ENCODE measurements around the gene ZSCAN1. TPM values are rescaled to one million over a fixed set of nuclear protein-coding genes. Genes with fewer than 3 reads are reported as not detected.

ZSCAN1 gene
- total RNA-seq, 2 donors from 2014 or later: not detected

DNA sequence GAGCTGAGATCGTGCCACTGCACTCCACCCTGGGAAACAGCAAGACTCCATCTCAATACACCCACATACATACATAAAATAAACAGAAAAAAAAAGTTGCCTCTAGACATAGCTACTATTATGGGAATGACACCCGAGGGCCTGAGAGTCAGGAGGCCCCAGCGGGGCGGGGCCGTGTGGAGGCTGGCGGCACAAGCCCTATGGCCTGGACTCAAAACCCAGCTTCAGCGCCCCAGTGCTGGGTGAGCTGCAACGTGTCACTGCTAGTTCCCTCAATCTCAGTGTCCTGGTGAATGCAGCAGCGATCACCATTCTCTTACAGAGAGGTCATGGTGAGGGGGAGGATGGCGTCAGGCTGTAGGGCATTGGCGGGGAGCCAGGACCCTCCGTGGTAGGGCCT lies 9.2 kb upstream of the ZSCAN1 start:
- peaks cover 33 to 35% of the 10 kb centered on the region in 2 donors for H3K36me3 Mint-ChIP-seq
- DNase-seq (ENCODE audit: low spot score in 2 of 2) (no peak), ATAC-seq (no peak)
- H3K9me3 Mint-ChIP-seq: peaks cover 25 to 28% of the 10 kb centered on the region in 2 donors
- H3K27ac Mint-ChIP-seq: no peak overlapping the region

DNA sequence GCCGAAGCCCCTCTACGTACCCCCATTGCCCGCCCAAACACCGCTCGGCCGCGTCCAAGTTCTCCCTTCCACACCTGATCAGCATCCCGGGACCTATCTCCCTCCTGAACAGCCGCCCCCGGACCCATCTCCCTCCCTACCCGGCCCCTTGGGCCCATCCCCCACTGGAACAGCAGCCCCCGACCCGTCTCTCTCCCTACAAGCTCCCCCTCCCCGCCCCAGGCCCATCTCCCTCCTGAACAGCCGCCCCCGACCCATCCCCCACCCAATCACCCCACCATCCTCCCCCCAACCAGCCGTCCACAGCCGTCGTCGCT lies 610 bp downstream of the ZSCAN1 start:
- peaks cover 31 to 32% of the 10 kb centered on the region in 2 donors for H3K9me3 Mint-ChIP-seq
- H3K36me3 Mint-ChIP-seq: peaks cover 39 to 41% of the 10 kb centered on the region in 2 donors
- ATAC-seq: no peak
- H3K27ac Mint-ChIP-seq: no peak overlapping the region
- no peak for DNase-seq (ENCODE audit: low spot score in 2 of 2)

DNA sequence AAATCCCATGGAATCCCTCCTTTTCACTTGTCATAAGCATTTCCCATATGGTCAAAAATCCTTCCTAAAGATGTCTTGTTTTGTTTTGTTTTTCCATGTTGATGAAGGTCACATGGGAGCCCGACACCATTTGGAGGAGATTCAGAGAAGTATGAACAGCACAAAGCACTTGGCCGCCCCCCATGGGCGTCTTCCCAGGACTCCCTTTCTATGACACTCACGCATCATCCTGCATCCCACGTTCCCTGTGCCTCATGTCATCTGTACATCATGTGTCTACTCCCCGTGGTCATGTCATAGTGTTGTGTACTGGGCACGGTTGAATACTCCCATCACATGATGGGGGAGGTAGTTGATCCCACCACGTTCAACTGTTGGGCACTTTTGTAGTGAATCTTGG lies 2.0 kb downstream of the ZSCAN1 start:
- no peak for DNase-seq (ENCODE audit: low spot score in 2 of 2)
- no peak for ATAC-seq
- peaks cover 33 to 34% of the 10 kb centered on the region in 2 donors for H3K9me3 Mint-ChIP-seq
- H3K27ac Mint-ChIP-seq: no peak overlapping the region
- H3K36me3 Mint-ChIP-seq: peaks cover 45 to 51% of the 10 kb centered on the region in 2 donors

DNA sequence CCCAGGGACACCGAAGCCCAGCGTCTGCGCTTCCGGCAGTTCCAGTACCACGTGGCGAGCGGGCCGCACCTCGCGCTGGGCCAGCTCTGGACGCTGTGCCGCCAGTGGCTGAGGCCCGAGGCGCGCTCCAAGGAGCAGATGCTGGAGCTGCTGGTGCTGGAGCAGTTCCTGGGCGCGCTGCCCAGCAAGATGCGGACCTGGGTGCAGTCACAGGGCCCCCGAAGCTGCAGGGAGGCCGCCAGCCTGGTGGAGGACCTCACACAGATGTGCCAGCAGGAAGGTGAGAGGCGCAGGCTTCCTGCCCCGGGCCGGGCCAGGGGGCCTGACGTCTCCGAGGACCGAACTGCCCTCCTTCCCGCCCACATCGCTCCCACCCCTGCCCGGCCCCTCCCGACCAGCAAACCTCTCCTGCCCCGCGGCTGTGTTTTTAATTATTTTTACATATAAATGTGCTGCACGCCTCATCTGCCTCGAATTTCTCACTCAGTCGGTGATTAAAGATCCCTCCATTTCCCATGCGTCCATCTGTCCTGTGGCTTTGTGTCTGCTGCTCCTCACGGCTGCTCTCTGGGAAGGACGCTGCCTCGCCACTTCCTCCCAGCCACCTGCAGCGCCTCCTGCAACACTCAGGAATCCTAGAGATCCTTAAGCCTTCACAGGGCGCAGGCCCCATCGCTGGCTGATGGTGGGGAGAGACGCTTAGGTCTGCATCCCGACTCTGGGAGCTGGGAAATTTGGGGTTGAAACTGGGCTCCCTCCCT lies 4.3 kb downstream of the ZSCAN1 start:
- peaks cover 58 to 65% of the 10 kb centered on the region in 2 donors for H3K36me3 Mint-ChIP-seq
- no peak for DNase-seq (ENCODE audit: low spot score in 2 of 2)
- H3K9me3 Mint-ChIP-seq: peaks cover 31 to 36% of the 10 kb centered on the region in 2 donors
- no peak overlapping the region for H3K27ac Mint-ChIP-seq
- no peak for ATAC-seq

DNA sequence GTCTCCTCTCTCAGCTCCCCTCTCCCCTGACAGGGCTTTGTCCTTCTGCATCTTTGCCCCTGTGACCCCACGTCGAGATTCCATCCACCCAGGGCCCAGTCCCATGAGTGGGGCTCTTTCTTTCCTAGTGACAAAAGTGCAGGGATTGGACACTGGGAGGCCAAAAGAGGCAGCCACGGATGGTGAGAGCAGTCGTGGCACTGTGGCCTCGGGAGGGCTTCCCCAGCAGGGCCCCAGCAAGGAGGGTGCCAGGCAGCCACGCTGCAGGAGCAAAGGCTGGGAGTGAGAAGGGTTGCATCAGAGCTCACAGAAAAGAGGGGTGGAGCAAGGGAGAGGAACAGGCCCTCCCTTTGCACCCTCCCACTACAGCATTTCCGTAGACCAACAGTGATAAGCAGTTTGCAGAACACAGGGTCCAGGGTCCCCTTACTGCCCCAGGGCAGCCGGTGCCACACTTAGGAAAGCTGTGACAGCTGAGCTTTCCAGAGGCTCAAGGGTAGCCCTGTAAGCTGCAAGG lies 4.9 kb downstream of the ZSCAN1 start:
- Mint-ChIP-seq H3K36me3 (peaks cover 62 to 67% of the 10 kb centered on the region in 2 donors), H3K27ac (no peak overlapping the region), H3K9me3 (peaks cover 36% of the 10 kb centered on the region in 2 donors)
- DNase-seq (ENCODE audit: low spot score in 2 of 2) (no peak), ATAC-seq (no peak)

DNA sequence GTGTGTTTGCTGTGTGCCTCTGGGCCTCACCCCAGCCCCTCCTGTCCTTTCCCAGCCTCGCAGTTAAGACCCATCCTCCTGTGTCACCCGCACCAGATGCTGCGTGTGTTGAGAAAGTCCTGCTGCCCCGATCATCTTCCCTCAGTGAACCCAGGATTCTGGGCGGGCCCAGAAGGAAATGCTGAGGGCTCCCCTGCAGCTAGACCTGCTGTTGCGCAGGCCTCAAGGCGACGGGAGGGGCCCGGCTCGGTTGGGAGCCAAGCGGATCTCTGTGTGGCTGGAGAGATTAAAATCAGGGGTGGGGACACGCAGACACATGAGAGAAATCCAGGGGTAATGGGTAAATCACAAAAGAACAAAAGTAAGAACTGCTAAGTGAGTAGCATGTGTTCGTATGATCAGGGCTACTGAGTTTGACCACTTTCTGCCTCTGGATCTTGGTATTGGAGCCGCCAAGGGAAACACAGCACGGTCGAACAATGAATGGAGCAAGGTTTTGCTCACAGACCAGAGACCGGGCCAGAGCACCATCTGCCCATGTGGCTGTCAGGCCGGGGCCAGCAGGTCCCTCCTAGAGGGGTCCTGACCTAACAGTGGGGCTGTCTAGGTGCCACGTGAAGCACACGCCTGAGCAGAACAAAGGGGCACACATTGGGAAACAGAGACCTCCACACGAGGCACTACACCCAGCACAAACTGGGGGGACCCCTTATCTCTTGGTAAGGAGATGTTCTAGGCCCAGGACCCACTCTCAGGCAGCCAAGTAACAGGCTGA lies 7.1 kb downstream of the ZSCAN1 start:
- ATAC-seq (no peak), DNase-seq (ENCODE audit: low spot score in 2 of 2) (no peak)
- H3K27ac Mint-ChIP-seq: no peak overlapping the region
- H3K36me3 Mint-ChIP-seq: peaks cover 52 to 66% of the 10 kb centered on the region in 2 donors
- peaks cover 27 to 38% of the 10 kb centered on the region in 2 donors for H3K9me3 Mint-ChIP-seq

DNA sequence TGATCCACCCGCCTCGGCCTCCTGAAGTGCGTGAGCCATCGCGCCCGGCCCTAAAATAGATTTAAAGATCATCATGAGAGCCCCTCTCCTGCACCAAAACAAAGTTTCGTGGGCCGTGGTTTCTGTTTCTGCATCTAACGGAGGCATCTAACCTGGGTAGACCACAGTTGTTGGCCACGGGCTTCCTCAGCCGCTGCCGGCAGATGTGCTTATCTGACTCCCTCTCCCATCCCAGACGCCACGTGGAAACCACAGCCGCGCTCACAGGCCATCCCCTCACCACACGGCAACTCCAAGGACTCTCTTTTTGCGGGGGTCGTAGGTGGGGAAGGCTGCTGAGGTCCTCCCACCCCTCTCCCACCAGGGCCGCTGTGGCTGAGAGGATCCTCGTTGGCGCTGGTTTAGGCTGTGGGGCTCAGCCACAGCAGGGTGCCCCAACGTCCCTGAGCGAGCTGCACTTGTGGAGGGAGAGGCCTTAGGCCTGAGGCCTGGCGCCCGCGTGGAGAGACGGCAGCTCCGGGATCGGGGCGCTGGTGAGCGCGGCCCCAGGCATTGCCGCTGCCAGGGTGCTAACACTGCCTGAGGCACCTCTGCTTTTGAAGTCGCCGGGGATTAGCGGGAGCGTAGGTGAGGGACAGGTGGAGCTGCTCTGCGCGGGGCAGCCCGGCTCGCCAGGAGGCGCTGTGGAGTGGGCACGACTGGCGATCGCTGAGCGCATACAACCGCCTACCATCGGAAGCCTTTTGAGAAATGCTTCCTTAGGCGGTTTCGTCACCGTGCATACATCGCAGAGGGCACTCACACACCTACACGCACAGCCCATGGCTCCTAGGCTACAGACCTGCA lies 8.9 kb downstream of the ZSCAN1 start:
- ATAC-seq (no peak), DNase-seq (ENCODE audit: low spot score in 2 of 2) (no peak)
- H3K9me3 Mint-ChIP-seq: peaks cover 25 to 42% of the 10 kb centered on the region in 2 donors
- H3K27ac Mint-ChIP-seq: no peak overlapping the region
- peaks cover 48 to 67% of the 10 kb centered on the region in 2 donors for H3K36me3 Mint-ChIP-seq

- Mint-ChIP-seq H3K9me3 (peaks cover 26 to 39% of the 10 kb centered on the region in 2 donors), H3K36me3 (peaks cover 43 to 65% of the 10 kb centered on the region in 2 donors), H3K27ac (no peak overlapping the region)
- ATAC-seq (no peak), DNase-seq (ENCODE audit: low spot score in 2 of 2) (no peak)
Observed at GRCh38 chr19:58044391-58044790, 10.6 kb downstream of the ZSCAN1 start.

GRCh38 chr19:58044886-58045285 lies 11.1 kb downstream of the ZSCAN1 start:
- DNase-seq (ENCODE audit: low spot score in 2 of 2) (no peak), ATAC-seq (no peak)
- Mint-ChIP-seq H3K36me3 (peaks cover 45 to 69% of the 10 kb centered on the region in 2 donors), H3K9me3 (peaks cover 27 to 41% of the 10 kb centered on the region in 2 donors), H3K27ac (no peak overlapping the region)

GRCh38 chr19:58045411-58046050 lies 11.7 kb downstream of the ZSCAN1 start:
- Mint-ChIP-seq H3K36me3 (peaks cover 39 to 65% of the 10 kb centered on the region in 2 donors), H3K27ac (no peak overlapping the region), H3K9me3 (peaks cover 26 to 39% of the 10 kb centered on the region in 2 donors)
- ATAC-seq: no peak
- DNase-seq (ENCODE audit: low spot score in 2 of 2): no peak

GRCh38 chr19:58046856-58047255 lies 13.0 kb downstream of the ZSCAN1 start:
- no peak for DNase-seq (ENCODE audit: low spot score in 2 of 2)
- Mint-ChIP-seq H3K9me3 (peaks cover 26 to 49% of the 10 kb centered on the region in 2 donors), H3K27ac (no peak overlapping the region), H3K36me3 (peaks cover 40 to 61% of the 10 kb centered on the region in 2 donors)
- ATAC-seq: no peak

DNA sequence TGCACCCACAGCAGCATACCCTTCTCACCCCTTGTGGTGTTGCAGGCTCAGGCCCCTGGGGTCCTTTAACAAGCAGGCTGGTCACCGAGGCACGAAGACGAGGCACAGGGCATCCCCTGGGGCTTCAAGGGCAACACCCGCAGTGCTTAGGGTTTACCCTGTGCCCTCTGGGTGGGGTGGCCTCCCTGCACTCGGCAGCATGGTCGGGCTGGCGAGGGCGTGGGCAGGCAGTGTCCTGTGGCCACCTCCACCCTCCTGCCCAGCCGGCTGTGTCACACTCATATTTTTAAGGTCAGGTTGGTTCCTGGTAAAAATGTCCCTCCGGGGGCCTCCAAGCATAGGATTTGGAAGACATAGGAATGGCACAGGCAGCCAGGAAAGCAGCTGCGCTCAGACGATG lies 13.8 kb downstream of the ZSCAN1 start:
- no peak for DNase-seq (ENCODE audit: low spot score in 2 of 2)
- Mint-ChIP-seq H3K36me3 (peaks cover 39 to 68% of the 10 kb centered on the region in 2 donors), H3K27ac (no peak overlapping the region), H3K9me3 (peaks cover 24 to 50% of the 10 kb centered on the region in 2 donors)
- ATAC-seq: no peak

GRCh38 chr19:58052256-58052655 lies 18.4 kb downstream of the ZSCAN1 start:
- Mint-ChIP-seq H3K36me3 (peaks cover 50 to 63% of the 10 kb centered on the region in 2 donors), H3K27ac (no peak overlapping the region), H3K9me3 (peaks cover 30 to 35% of the 10 kb centered on the region in 2 donors)
- ATAC-seq (no peak), DNase-seq (ENCODE audit: low spot score in 2 of 2) (no peak)

GRCh38 chr19:58053480-58054156 lies 19.8 kb downstream of the ZSCAN1 start:
- ATAC-seq (no peak), DNase-seq (ENCODE audit: low spot score in 2 of 2) (no peak)
- Mint-ChIP-seq H3K36me3 (peaks cover 52 to 60% of the 10 kb centered on the region in 2 donors), H3K27ac (no peak overlapping the region), H3K9me3 (peaks cover 33 to 37% of the 10 kb centered on the region in 2 donors)

DNA sequence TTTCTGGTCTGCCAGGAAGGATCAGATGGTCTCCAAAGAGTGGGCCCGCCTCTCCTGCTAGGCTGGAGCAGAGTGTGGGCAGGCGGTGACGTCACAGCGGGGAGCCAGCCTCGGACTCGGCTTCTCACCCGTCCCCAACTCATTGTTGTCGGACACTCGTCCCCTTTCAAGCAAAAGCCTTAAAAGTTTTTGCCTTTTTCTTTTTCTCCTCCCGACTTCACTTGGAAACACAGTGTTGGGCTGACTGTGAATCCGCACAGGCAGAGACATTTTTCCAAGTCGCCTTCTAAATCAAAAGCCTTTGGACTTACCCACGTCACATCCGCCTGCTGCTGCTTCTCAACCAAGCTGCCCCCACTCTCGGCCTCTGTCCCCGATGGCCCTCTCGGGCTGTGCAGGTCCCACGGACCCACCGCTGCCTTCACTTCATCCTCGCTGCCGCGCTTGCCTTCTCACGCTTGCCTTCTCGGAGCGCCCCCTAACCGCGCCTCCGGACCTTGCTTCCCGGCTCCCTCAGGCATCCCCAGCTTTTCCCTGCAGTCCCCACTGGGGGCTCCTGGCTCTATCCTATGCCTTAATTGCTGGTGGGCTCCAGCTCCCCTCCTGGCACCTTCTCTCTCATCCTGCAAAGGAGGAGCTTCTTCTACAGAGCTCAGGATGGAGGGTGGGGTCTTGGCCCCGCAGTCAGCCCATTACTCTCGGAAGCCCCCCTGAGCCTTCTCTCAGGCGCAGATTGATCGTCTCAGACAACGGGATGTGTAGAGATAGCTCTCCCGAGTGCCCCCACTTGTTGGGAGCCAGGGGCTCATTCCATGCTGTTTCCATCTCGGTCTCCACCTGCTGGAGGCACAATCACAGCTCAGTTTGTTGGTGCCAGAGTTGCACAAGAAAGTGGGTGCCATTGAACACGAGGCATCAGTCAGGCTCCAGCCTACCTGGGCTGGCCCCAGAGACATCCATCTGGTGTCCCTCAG lies 21.4 kb downstream of the ZSCAN1 start:
- Mint-ChIP-seq H3K36me3 (peaks cover 51 to 53% of the 10 kb centered on the region in 2 donors), H3K9me3 (peaks cover 30 to 33% of the 10 kb centered on the region in 2 donors), H3K27ac (no peak overlapping the region)

More for the DNA sequence above, 21.4 kb downstream of the ZSCAN1 start:
- no peak for ATAC-seq
- DNase-seq (ENCODE audit: low spot score in 2 of 2): no peak

Measured in activated naive CD4-positive, alpha-beta T cell treated with anti-CD3 and anti-CD28 coated beads, Interleukin-2, amount 50 U/mL, for 72 hours (primary cell).